Ascending aorta (tissue), 2 donors: ENCODE results near the gene MARCHF11. TPM values are rescaled to one million over a fixed set of nuclear protein-coding genes. Genes with fewer than 3 reads are reported as not detected.

Experiments used
- DNase-seq, 2 donors: peaks; one replicate each; pipeline ENCODE4 v3.0.0-alpha.2; 2019; ENCODE audit warnings: low spot score in 2 of 2
- H3K27ac ChIP-seq, 2 donors: fragments of 200-600 bp; sonication (generic); one replicate each; pipeline ENCODE4 v1.5.1; 2016 to 2017; ENCODE audit warnings: mild to moderate bottlenecking in 1 of 2
- H3K27me3 ChIP-seq: fragments of 200-600 bp; sonication (generic); one replicate; pipeline ENCODE4 v1.5.1; 2017
- H3K36me3 ChIP-seq, 2 donors: fragments of 200-600 bp; sonication (generic); one replicate each; pipeline ENCODE4 v1.5.1; 2016
- H3K4me1 ChIP-seq, 2 donors: fragments of 200-600 bp; sonication (generic); one replicate each; pipeline ENCODE4 v1.5.1; 2016 to 2017; ENCODE audit warnings: mild to moderate bottlenecking in 1 of 2
- H3K4me3 ChIP-seq, 2 donors: fragments of 200-600 bp; sonication (generic); one replicate each; pipeline ENCODE4 v1.5.1; 2016 to 2017; ENCODE audit warnings: mild to moderate bottlenecking in 1 of 2
- H3K9me3 ChIP-seq, 2 donors: fragments of 200-600 bp; sonication (generic); one replicate each; pipeline ENCODE4 v1.5.1; 2016
- CTCF ChIP-seq, 3 experiments: fragments of 200-600 bp in 2 of 3; fragments of 450-650 bp in 1 of 3; sonication (generic) in 2 of 3; IDR thresholded peaks; one replicate each; pipeline ENCODE4 v1.5.1; 2016 to 2019; ENCODE audit warnings: antibody characterized with exemption in 3 of 3, mild to moderate bottlenecking in 1 of 3, moderate library complexity in 1 of 3
- intact Hi-C: fragments of 100-400 bp; cut with DNase I; formaldehyde crosslinking; loops from one replicate; pipeline ENCODE4 v1.15.1; 2023
- total RNA-seq: library from RNA; depleted of rRNA; stranded (reverse); fragments of >200 nt; gene quantifications from one replicate; pipeline ENCODE4 v1.1.0, GENCODE V29; 2016

MARCHF11 gene
- total RNA-seq, 1 donor from 2014 or later: not detected

- no peak for DNase-seq
- H3K27me3 ChIP-seq: no peaks in the 10 kb centered on the region
- no peaks in the 10 kb centered on the region for H3K36me3 ChIP-seq
- no peak for TF ChIP-seq CTCF (IDR thresholded peaks at IDR 0.05)
- peaks cover 0 to 3% of the 10 kb centered on the region in 2 donors for H3K9me3 ChIP-seq
- no peaks in the 10 kb centered on the region for H3K4me1 ChIP-seq
- H3K4me3 ChIP-seq: no peak overlapping the region
- no peak overlapping the region for H3K27ac ChIP-seq
- intact Hi-C loops: no loop called here
These were observed 71.2 kb downstream of the MARCHF11 start for GRCh38 chr5:16108418-16108817.

- no peak overlapping the region for H3K27ac ChIP-seq
These were observed 74.6 kb downstream of the MARCHF11 start for GRCh38 chr5:16104961-16105360.

GRCh38 chr5:16095612-16096011 lies 84.0 kb downstream of the MARCHF11 start:
- Histone ChIP-seq H3K9me3 (no peaks in the 10 kb centered on the region), H3K4me3 (no peak overlapping the region), H3K36me3 (no peaks in the 10 kb centered on the region), H3K4me1 (no peaks in the 10 kb centered on the region), H3K27ac (no peak overlapping the region), H3K27me3 (no peaks in the 10 kb centered on the region)
- no peak for DNase-seq
- intact Hi-C loops: no loop called here
- TF ChIP-seq CTCF (IDR thresholded peaks at IDR 0.05): no peak

More at GRCh38 chr5:16104961-16105360, 74.6 kb downstream of the MARCHF11 start:
- no peaks in the 10 kb centered on the region for H3K36me3 ChIP-seq
- no peak overlapping the region for H3K4me3 ChIP-seq
- no peaks in the 10 kb centered on the region for H3K27me3 ChIP-seq
- no peak for DNase-seq
- no peaks in the 10 kb centered on the region for H3K4me1 ChIP-seq
- intact Hi-C loops: no loop called here
- H3K9me3 ChIP-seq: peaks cover 5 to 12% of the 10 kb centered on the region in 2 donors
- TF ChIP-seq CTCF (IDR thresholded peaks at IDR 0.05): no peak

- H3K27ac ChIP-seq: no peak overlapping the region
- no peak for DNase-seq
- H3K4me3 ChIP-seq: no peak overlapping the region
- no peak for TF ChIP-seq CTCF (IDR thresholded peaks at IDR 0.05)
- H3K36me3 ChIP-seq: no peaks in the 10 kb centered on the region
- no peaks in the 10 kb centered on the region for H3K4me1 ChIP-seq
- no peaks in the 10 kb centered on the region for H3K27me3 ChIP-seq
- intact Hi-C loops: no loop called here
- H3K9me3 ChIP-seq: no peaks in the 10 kb centered on the region
These were observed 89.3 kb downstream of the MARCHF11 start for GRCh38 chr5:16090270-16090669.

GRCh38 chr5:16082982-16083381 lies 96.6 kb downstream of the MARCHF11 start:
- no peaks in the 10 kb centered on the region for H3K27me3 ChIP-seq
- no peak for TF ChIP-seq CTCF (IDR thresholded peaks at IDR 0.05)
- no peak for DNase-seq
- H3K36me3 ChIP-seq: no peaks in the 10 kb centered on the region
- no peak overlapping the region for H3K27ac ChIP-seq
- intact Hi-C loops: no loop called here
- H3K4me1 ChIP-seq: no peaks in the 10 kb centered on the region
- H3K9me3 ChIP-seq: no peaks in the 10 kb centered on the region
- H3K4me3 ChIP-seq: no peak overlapping the region

GRCh38 chr5:16082053-16082452 lies 97.5 kb downstream of the MARCHF11 start:
- no peaks in the 10 kb centered on the region for H3K9me3 ChIP-seq
- H3K27me3 ChIP-seq: no peaks in the 10 kb centered on the region
- no peak for TF ChIP-seq CTCF (IDR thresholded peaks at IDR 0.05)
- no peaks in the 10 kb centered on the region for H3K4me1 ChIP-seq
- no peak overlapping the region for H3K4me3 ChIP-seq
- no peaks in the 10 kb centered on the region for H3K36me3 ChIP-seq
- intact Hi-C loops: no loop called here
- DNase-seq: no peak
- H3K27ac ChIP-seq: no peak overlapping the region
